HG02840 (cell line): Measurements from ENCODE around the gene TCEAL9.
"Not testable (repeated sequence)": the region's sequence is repeated elsewhere in the genome, so short reads cannot be mapped to it uniquely, and the experiment has no call there.

Source experiments
- ATAC-seq: cut with Tn5 transposase; IDR thresholded peaks from one replicate; pipeline ENCODE4 v1.9.1; 2021; ENCODE audit warnings: mild to moderate bottlenecking, moderate library complexity, moderate number of reproducible peaks; ENCODE audit not compliant: unreplicated experiment, low FRiP score

The TCEAL9 gene

DNA sequence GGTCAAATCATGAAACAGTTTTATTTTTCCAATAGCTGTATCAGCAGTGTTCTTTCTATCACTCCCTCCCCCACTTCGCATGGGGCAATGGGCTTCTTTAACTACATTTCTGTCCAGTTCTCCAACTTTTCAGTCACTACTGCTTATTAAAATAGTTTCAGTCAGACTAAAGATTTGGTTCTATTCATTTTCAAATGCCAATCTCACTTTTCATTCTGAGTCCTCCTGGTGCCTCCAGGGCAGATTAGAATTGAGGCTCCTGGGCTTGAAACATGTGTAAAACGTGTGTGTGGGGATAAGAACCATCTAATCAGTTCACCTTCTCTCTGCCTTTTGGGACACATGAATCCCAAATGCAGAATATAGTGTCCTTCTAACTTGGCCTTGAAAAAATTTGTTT lies 16.6 kb downstream of the TCEAL9 start:
- no peak for ATAC-seq

- ATAC-seq = no peak
These were observed 17.3 kb downstream of the TCEAL9 start for GRCh38 chrX:103373581-103373980.

GRCh38 chrX:103376118-103376978 lies 20.0 kb downstream of the TCEAL9 start, which contains the start of gene BEX3:
TSS of gene BEX3 (plus strand) at chrX:103376538. CDS start at chrX:103377522, 984 bp downstream.
- ATAC-seq = no peak

GRCh38 chrX:103376979-103377324 lies 20.6 kb downstream of the TCEAL9 start:
- ATAC-seq = no peak

- ATAC-seq = no peak
These were observed 22.7 kb downstream of the TCEAL9 start for GRCh38 chrX:103378990-103379389.

DNA sequence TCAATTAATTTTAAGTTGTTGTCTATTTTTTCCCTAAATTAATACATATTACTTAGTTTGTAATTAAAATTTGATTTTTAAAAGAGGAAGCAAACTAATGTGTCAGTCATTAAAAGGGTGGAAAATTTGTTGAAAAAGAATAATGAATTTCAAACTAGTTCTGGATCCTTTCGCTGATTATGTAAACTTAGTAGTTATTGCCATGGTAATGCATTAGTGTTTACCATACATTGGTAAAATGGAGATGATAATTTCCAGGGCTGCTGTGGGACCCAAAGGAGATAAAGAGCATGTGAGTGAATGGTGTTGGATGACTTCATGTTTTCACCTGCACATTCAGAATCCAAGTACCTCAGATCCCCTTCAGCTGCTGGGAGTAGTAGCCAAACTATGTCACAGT lies 26.6 kb downstream of the TCEAL9 start:
- no peak for ATAC-seq

GRCh38 chrX:103384672-103385071 lies 28.4 kb downstream of the TCEAL9 start:
- no peak for ATAC-seq

GRCh38 chrX:103385283-103385830 lies 29.1 kb downstream of the TCEAL9 start:
- not testable (repeated sequence) for ATAC-seq

DNA sequence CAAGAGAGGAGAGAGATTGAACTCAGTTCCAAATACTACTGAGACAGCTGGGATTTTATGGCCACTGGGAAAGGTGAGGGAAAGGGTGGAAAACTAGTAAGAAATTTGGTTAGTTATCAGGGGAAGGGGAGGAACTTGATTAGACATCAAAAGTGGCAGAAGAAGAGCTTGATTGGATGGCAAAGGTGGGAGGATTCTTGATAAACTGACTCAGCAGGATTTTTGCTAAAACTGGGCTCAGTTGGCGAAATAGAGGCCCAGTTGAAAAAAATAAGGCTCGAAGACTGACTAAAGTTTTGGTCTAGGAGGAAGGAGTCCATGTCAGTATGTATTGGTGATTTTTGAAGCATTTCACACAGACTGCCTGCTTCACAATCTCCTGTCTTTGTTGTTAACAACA lies 30.0 kb downstream of the TCEAL9 start:
- ATAC-seq = no peak

GRCh38 chrX:103393487-103393886 lies 37.2 kb downstream of the TCEAL9 start:
- no peak for ATAC-seq

GRCh38 chrX:103396186-103396585 lies 39.9 kb downstream of the TCEAL9 start:
- no peak for ATAC-seq

- ATAC-seq = no peak
These were observed 40.4 kb downstream of the TCEAL9 start for GRCh38 chrX:103396660-103397059.

- no peak for ATAC-seq
These were observed 41.4 kb downstream of the TCEAL9 start for GRCh38 chrX:103397707-103398106.

DNA sequence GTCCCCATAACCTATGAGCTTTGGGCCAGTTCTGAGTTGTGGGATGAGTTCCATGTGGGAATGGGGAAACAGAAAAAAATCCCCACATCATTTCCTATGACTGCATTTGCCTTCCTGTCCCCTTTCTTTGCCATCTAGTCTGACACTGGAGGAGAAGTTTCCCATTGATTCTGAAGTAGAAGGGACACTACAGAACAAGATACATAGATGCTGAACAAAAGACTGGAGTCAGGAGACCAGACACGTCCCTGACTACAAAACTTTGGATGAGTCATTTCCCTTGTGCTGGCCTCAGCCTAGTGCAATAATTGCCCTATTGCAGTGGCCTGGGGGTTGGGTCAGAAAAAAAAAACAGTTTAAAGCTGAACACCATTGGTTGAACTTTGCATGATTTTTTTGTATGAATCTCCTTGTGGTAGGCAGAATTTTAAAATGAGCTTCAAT lies 42.1 kb downstream of the TCEAL9 start:
- no peak for ATAC-seq

DNA sequence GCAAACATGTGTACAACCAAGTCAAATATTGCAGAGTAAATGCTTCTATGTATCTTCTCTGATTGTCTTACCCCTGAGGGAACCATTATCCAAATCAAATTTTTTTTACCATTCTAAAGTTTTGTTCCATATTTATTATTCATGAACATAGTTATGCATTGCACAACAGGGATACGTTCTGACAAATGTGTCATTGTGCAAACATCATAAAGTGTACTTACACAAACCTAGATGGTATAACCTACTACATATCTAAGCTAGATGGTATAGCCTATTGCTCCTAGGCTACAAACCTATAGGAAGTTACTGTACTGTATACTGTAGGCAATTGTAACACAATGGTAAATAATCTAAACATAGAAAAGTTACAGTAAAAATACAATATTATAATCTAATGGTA lies 43.4 kb downstream of the TCEAL9 start:
- no peak for ATAC-seq

DNA sequence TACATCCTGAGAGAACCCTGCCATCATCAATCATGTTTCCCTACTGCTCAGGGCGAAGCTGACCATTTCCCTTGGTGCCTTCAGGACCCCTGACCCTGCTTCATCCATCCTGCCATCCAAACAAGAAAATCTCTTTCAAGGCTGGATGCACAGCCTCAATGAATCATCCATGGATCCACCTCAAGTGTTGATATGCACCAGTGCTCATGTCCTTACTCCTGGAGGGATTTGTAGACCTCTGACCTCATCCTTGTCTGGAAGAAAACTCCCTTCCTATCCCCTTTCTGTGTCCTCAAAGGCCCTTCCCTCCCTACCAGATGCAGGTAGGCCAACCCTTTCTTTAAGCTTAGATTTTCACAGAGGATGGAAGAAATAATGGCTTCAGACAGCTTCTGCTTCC lies 44.6 kb downstream of the TCEAL9 start:
- no peak for ATAC-seq

DNA sequence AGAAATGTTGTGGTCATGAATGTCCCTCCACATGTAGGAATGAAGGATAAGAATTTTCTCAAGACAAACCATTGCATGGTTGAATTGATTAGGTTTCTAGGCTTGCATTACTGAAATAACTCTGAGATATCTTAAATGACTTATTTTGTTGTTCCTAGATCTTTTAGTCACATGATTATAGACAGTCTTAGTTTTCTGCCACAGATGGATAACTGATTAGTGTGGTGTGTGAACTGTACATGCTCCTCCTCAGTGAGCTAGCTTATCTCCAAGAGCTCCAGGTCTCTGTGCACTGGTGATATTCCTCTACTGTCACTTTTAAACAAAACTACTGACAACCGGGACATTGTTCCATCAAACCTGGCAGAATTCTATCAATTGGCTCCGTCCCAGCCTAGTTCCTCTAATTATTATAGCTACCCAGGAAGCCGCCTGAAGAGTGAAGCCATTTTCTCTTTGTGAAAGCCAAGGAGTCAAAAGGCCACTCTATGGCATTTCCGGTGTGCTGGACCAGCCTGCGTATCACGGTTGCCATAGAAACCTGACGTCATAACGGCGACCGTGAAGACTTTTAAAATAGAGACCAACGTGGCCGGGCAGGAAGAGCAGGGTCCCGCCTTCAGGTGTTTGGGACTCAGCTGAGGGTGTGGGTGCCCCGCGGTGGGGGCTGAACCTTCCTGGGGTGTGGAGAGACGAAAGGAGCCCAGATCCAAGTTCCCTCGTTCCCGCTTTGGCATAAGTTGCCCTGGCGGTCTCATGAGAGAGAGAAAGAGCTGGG lies 48.1 kb downstream of the TCEAL9 start:
- ATAC-seq = peak; percentile 87

- no peak for ATAC-seq
These were observed 48.7 kb downstream of the TCEAL9 start for GRCh38 chrX:103405009-103405333.

- no peak for ATAC-seq
These were observed 50.0 kb downstream of the TCEAL9 start for GRCh38 chrX:103406256-103406655.

DNA sequence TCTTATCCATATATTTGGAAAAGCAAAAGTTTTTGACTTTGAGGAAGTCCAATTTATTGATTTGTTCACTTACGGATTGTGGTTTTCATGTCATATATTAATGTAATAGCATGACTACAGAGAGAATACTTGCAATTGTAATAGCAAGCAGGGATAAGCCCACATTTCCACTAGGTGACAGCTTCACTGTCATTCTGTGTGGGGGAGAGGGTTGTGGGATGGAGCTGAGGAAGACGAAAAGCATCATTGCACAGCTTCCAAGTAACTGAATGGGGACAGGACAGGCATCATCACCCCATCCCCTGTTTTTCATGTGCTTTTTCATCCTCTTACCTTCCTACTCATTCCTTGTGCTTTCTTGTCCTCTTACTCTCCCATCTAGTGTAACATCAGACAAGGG lies 51.5 kb downstream of the TCEAL9 start:
- ATAC-seq = no peak
